Activated naive CD8-positive, alpha-beta T cell treated with anti-CD3 and anti-CD28 coated beads, Interleukin-2, amount 50 U/mL, for 24 hours (primary cell): ENCODE measurements around the gene NPHP3.

Experiments
- ATAC-seq: fragments of 150-1000 bp; cut with Tn5 transposase; one replicate; pipeline ENCODE4 v1.10.0; 2021
- DNase-seq: peaks from one replicate; pipeline ENCODE4 v3.0.0; 2021
- H3K27ac Mint-ChIP-seq: one replicate; pipeline ENCODE4 v1.8.0; 2021; ENCODE audit warnings: mild to moderate bottlenecking, mixed read lengths
- H3K27me3 Mint-ChIP-seq: one replicate; pipeline ENCODE4 v1.8.0; 2021; ENCODE audit warnings: mixed read lengths
- H3K36me3 Mint-ChIP-seq: one replicate; pipeline ENCODE4 v1.8.0; 2021; ENCODE audit warnings: low read depth, mixed read lengths
- H3K4me1 Mint-ChIP-seq: one replicate; pipeline ENCODE4 v1.8.0; 2021; ENCODE audit warnings: mixed read lengths
- H3K4me3 Mint-ChIP-seq: one replicate; pipeline ENCODE4 v1.8.0; 2021; ENCODE audit warnings: mild to moderate bottlenecking, moderate library complexity, mixed read lengths
- H3K9me3 Mint-ChIP-seq: one replicate; pipeline ENCODE4 v1.8.0; 2021; ENCODE audit warnings: mixed read lengths

Gene NPHP3

DNA sequence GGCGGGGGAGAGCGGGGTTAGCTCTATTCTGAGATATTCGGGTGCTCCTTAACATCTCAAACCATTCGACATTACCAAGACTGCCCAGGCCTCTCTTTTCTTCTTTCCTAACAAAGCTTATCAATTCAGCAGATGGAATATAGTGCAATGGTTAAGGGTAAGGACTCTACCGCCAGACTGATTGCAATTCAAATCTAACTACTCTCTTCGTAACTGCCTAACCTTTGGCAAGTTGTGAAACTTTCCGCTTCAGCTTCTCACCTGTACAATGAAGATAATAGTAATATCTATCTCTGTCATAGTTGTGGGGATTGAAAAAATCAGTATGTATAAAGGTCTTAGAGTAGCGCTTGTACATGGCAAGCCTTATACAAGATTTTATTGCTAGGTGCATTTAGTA, 61.1 kb downstream of the NPHP3 start:
- Mint-ChIP-seq H3K36me3 (peaks cover 19% of the 10 kb centered on the region), H3K9me3 (no peaks in the 10 kb centered on the region), H3K4me3 (peak overlapping the region; percentile 97), H3K27me3 (no peaks in the 10 kb centered on the region), H3K4me1 (peaks cover 67% of the 10 kb centered on the region), H3K27ac (peak overlapping the region; percentile 97)
- DNase-seq: no peak
- no peak for ATAC-seq

DNA sequence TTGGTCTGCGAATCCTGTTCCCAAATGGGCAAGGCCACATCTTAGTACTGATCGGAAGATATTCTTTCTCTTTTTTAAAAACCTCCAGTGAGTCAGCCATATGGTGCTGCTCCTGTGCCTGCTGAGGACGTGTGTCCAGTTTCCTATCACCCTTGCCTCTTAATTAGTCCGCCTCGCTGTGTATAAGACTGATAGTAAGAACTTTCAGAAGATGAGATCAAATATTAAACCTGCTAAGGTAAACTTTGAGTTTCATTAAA, 61.5 kb downstream of the NPHP3 start:
- peak overlapping the region; percentile 97 for H3K27ac Mint-ChIP-seq
- DNase-seq: no peak
- ATAC-seq: peak; percentile 8
- H3K4me3 Mint-ChIP-seq: peak overlapping the region; percentile 97
- no peaks in the 10 kb centered on the region for H3K27me3 Mint-ChIP-seq
- H3K9me3 Mint-ChIP-seq: no peaks in the 10 kb centered on the region
- peaks cover 69% of the 10 kb centered on the region for H3K4me1 Mint-ChIP-seq
- peaks cover 19% of the 10 kb centered on the region for H3K36me3 Mint-ChIP-seq

DNA sequence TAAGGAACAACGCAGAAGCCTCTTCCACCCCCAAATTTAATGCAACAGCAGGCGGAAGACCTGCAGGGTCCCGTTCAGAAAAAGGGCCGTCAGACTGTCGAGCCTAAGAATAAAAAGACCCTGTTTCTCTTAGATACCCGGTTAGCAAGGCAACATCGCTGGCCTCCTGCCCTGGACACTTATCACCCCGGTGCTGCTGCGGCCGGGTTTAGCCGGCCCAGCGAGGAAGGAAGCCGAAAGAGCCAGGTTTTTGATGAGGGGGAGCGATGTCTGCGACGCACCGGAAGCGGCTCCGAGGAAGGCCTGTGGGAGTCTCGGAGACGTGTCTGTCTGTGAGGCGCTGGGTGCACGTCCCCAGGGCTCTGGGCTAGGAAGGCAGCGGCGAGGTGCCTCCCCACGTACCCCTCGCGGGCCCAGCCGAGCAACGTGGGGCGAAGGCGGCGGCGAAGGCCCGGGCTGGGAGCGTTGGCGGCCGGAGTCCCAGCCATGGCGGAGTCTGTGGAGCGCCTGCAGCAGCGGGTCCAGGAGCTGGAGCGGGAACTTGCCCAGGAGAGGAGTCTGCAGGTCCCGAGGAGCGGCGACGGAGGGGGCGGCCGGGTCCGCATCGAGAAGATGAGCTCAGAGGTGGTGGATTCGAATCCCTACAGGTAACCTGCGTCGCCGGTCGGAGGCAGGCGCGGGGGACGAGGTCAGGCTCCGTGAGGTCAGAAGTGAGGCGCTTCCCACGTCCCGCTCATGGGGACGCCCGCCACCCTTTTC, 62.0 kb downstream of the NPHP3 start, which contains the start of gene UBA5:
TSS of gene UBA5 (plus strand) at position 278 of the 759 bp plus-strand sequence. CDS start at position 487, 209 bp downstream.
- Mint-ChIP-seq H3K9me3 (no peaks in the 10 kb centered on the region), H3K27ac (peak within 1 kb of the TSS; percentile 97), H3K27me3 (no peaks in the 10 kb centered on the region), H3K4me3 (peak within 1 kb of the TSS; percentile 97), H3K4me1 (peaks cover 72% of the 10 kb centered on the region), H3K36me3 (peaks cover 19% of the 10 kb centered on the region)
- DNase-seq: peak; percentile 75
- peak; percentile 91 for ATAC-seq

DNA sequence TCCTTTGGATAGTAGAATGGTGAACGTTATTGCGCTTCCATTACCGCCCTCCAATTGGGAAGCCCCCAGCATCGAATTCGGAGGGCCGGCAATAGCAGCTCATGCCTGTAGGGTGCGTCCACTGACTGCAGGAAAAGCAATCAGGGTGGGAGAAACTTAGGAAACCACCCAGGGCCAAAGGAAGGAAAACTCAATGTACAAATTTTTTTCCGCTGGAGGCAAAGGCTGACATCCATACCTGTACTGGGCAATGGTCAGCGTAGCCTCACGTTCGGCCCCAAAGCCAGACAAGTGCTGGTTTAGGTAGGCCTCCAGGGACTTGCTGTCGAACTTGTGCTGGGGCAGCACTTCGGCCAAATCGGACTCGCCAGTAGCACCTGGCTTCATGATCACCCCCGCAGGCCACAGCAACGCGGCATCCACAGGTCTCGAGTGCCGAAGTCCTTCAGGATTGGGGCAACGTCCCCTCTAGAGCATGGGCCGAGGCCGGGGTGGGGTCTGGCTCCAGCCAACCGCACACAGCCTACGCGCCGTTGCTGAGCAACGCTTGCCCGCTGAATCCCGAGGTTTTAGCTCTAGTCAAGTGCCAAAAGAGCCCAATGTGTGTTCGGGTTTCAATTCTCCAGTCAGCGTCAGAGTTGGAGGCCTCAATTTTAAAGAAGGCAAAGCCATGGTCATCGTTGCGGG, 62.7 kb downstream of the NPHP3 start, which contains the start of gene ACAD11:
TSS of gene ACAD11 (minus strand) at position 445 of the 687 bp plus-strand sequence. CDS start at position 387, 58 bp downstream.
- no peaks in the 10 kb centered on the region for H3K9me3 Mint-ChIP-seq
- H3K27ac Mint-ChIP-seq: peak within 1 kb of the TSS; percentile 97
- no peaks in the 10 kb centered on the region for H3K27me3 Mint-ChIP-seq
- peak within 1 kb of the TSS; percentile 97 for H3K4me3 Mint-ChIP-seq
- peaks cover 70% of the 10 kb centered on the region for H3K4me1 Mint-ChIP-seq
- DNase-seq (peak; percentile 58), ATAC-seq (peak; percentile 52)
- H3K36me3 Mint-ChIP-seq: peaks cover 19% of the 10 kb centered on the region

DNA sequence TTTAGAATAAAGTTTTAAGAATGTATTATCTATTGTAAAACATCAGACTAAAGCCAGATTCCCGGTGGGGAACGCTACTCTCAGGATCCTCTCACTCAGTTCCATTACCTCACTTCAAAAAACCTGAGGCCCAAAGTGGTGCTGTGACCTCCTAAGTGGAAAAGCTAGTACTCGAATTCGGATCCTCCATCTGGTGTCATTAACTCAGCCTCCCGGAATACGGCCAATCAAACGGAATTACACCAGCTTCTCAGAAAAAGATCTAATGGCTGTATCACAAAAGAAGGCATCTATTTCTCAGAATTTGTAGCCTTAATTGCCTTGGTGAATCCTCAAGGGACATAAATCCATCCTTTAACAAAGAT, 63.2 kb downstream of the NPHP3 start:
- no peak for DNase-seq
- peaks cover 66% of the 10 kb centered on the region for H3K4me1 Mint-ChIP-seq

DNA sequence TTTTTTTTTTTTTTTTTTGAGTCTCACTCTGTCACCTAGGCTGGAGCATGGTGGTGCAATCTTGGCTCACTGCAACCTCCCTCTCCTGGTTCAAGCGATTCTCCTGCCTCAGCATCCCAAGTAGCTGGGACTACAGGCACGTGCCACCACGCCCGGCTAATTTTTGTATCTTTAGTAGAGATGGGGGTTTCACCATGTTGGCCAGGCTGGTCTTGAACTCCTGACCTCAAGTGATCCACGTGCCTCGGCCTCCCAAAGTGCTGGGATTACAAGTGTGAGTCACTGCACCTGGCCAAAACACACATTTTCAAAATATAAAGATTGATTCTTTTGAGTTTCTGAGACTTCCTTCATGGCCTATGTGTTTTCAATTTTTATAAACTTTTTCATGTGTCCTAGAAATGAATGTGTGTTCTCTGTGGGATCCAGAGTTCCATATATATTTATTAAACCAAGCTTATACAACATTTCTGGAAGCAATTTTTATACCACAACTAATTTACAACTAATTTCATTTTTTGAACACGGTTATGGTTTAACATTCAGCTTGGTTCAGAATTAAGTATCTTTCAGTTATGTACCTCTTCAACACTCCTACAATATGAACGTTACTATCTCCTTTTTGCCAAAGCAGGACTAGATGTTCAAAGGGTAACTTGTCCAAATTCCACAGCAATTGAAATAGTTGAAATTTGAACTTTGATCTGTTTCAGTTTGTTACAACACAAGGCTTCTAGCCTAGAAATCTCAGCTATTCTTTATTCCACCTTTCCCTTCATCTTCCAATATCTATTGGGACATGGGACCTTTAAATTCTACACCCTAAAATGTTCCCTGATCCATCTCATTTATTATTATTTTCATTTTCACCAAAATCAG, 64.1 kb downstream of the NPHP3 start:
- Mint-ChIP-seq H3K9me3 (no peaks in the 10 kb centered on the region), H3K27ac (no peak overlapping the region), H3K4me1 (peaks cover 57% of the 10 kb centered on the region), H3K36me3 (peaks cover 16% of the 10 kb centered on the region), H3K4me3 (peak overlapping the region; percentile 97), H3K27me3 (no peaks in the 10 kb centered on the region)
- no peak for ATAC-seq
- no peak for DNase-seq

More for the DNA sequence above, 63.2 kb downstream of the NPHP3 start:
- peak overlapping the region; percentile 97 for H3K27ac Mint-ChIP-seq
- ATAC-seq: no peak
- no peaks in the 10 kb centered on the region for H3K27me3 Mint-ChIP-seq
- no peaks in the 10 kb centered on the region for H3K9me3 Mint-ChIP-seq
- H3K36me3 Mint-ChIP-seq: peaks cover 19% of the 10 kb centered on the region
- peak overlapping the region; percentile 97 for H3K4me3 Mint-ChIP-seq

DNA sequence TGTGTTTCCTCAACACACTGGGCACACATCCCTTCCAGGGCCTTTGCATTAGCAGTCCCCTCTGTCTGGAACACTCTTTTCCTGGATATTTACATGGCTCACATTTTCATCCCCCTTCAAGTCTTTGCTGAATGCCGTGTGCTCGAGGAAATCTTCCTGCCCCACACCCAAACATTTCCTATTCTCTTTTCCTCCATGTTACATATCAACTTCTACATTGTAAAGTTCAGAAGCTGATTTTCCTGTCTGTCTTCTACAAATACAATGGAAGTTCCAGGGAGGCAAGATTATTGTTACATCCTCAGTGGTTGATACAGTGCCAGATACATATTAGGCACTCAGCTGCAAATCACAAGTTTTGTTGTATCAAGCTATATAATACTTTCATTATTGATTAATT, 66.7 kb downstream of the NPHP3 start:
- Mint-ChIP-seq H3K27me3 (no peaks in the 10 kb centered on the region), H3K9me3 (no peaks in the 10 kb centered on the region), H3K36me3 (peaks cover 2% of the 10 kb centered on the region), H3K4me1 (peaks cover 35% of the 10 kb centered on the region), H3K27ac (no peak overlapping the region), H3K4me3 (no peak overlapping the region)
- no peak for DNase-seq
- ATAC-seq: no peak

DNA sequence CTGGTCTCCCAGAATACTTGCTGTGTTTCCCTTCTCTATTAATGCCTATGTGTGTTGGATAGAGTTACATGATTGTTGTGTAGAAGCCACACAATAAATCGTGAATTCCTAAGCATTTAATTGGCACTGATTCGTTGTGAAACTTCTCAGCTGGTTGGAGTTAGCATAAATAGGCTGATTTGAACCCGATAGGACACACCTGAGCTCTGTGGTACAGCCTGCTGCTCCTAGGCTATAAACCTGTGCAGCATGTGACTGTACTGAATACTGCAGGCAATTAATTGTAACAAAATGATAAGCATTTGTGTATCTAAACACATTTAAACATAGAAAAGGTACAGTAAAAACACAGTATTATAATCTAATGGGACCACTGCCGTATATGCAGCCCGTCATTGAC, 67.5 kb downstream of the NPHP3 start:
- H3K4me3 Mint-ChIP-seq: no peak overlapping the region
- no peak overlapping the region for H3K27ac Mint-ChIP-seq
- H3K4me1 Mint-ChIP-seq: peaks cover 35% of the 10 kb centered on the region
- H3K36me3 Mint-ChIP-seq: no peaks in the 10 kb centered on the region
- ATAC-seq: no peak
- H3K9me3 Mint-ChIP-seq: no peaks in the 10 kb centered on the region
- no peaks in the 10 kb centered on the region for H3K27me3 Mint-ChIP-seq
- no peak for DNase-seq

DNA sequence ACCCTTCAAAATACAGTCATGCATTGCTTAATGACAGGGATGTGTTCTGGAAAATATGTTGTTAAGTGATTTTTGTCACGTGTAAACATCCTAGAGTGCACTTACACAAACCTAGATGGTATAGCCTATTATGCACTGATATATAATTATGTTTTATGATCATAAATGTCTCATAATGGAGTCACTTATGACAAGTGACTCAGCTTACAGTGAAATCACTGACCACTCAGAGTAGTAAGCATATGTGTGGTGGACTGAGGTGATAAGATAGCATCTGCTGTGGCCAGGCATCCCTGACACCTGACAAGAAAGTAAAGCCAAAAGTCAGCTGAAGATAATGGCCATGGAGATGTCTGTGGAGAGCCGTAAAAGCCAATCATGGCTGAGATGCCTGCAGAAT, 68.0 kb downstream of the NPHP3 start:
- ATAC-seq (no peak), DNase-seq (no peak)
- H3K4me3 Mint-ChIP-seq: no peak overlapping the region
- H3K27ac Mint-ChIP-seq: no peak overlapping the region
- no peaks in the 10 kb centered on the region for H3K36me3 Mint-ChIP-seq
- H3K9me3 Mint-ChIP-seq: no peaks in the 10 kb centered on the region
- H3K27me3 Mint-ChIP-seq: no peaks in the 10 kb centered on the region
- peaks cover 34% of the 10 kb centered on the region for H3K4me1 Mint-ChIP-seq

DNA sequence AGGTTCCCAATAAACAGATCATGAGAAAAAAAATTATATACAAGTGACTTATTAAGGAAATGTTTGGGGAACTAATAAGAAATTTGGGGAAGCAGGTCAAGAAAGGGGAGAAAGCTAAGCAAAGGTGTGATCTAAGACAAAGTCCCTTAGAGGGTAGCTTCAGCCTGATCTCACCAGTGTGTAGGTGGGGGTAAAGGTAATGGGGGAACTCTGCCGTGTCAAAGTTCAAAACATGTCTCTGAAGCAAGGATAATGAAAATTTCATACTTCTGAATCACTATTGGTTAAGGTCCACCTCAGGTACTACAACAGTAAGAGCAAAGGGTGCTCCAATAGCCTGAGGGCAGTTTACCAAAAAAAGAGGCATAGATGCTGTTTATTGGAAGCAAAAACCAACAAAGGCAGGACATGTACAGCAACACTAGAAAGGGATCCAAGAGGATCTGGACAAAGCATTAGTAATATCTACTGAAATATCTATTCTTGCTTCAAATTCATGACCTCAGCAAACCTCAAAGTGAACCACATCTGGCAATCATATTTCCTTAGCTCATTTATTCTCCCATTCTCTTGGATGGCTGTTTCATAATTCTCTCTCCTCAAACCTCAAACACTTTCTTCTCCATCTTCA, 69.5 kb downstream of the NPHP3 start:
- Mint-ChIP-seq H3K4me1 (peaks cover 21% of the 10 kb centered on the region), H3K27ac (no peak overlapping the region), H3K36me3 (no peaks in the 10 kb centered on the region), H3K4me3 (no peak overlapping the region), H3K27me3 (no peaks in the 10 kb centered on the region), H3K9me3 (no peaks in the 10 kb centered on the region)
- ATAC-seq (no peak), DNase-seq (no peak)

DNA sequence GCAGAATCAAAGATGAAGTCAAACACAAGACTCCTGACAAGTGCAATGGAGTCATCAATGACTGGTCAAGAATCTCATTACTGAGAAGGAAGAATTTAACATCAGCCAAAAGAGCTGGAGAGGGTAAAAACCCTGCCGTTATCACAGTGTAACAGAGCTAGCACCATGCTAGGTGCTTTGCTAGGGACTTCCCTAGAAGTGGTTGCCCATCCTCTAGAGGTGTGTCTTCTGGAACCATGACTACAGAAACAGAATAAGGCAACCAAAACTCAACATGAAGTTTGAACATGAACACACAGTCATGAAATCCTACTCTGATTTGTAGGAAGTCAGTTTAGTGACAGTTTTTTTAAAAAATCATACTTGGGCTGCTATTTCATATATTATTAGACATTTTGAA, 72.1 kb downstream of the NPHP3 start:
- Mint-ChIP-seq H3K36me3 (no peaks in the 10 kb centered on the region), H3K27ac (no peak overlapping the region), H3K27me3 (no peaks in the 10 kb centered on the region), H3K4me3 (no peak overlapping the region), H3K4me1 (peaks cover 2% of the 10 kb centered on the region), H3K9me3 (no peaks in the 10 kb centered on the region)
- DNase-seq (no peak), ATAC-seq (no peak)

DNA sequence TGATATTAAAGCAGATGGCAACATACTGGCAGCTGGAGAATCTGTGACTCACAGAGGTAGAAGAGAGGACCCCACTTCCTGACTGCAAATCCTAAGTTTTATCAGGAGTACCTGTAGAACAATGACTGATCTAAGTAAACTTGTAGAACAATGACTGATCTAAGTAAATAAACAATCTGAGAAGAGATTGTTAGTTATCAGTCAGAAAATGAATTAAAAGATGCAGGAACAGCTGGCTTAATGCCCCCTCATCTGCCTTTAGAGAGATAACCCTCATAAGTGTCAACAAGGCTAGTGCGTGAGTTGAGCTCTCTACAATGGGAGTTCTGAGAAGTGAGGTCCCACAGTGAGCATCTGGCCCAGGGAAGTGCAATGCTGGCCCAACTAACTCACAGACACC, 77.2 kb downstream of the NPHP3 start:
- no peaks in the 10 kb centered on the region for H3K27me3 Mint-ChIP-seq
- DNase-seq (no peak), ATAC-seq (no peak)
- peak overlapping the region; percentile 62 for H3K27ac Mint-ChIP-seq
- peaks cover 4% of the 10 kb centered on the region for H3K36me3 Mint-ChIP-seq
- no peaks in the 10 kb centered on the region for H3K9me3 Mint-ChIP-seq
- H3K4me3 Mint-ChIP-seq: no peak overlapping the region
- peaks cover 4% of the 10 kb centered on the region for H3K4me1 Mint-ChIP-seq

DNA sequence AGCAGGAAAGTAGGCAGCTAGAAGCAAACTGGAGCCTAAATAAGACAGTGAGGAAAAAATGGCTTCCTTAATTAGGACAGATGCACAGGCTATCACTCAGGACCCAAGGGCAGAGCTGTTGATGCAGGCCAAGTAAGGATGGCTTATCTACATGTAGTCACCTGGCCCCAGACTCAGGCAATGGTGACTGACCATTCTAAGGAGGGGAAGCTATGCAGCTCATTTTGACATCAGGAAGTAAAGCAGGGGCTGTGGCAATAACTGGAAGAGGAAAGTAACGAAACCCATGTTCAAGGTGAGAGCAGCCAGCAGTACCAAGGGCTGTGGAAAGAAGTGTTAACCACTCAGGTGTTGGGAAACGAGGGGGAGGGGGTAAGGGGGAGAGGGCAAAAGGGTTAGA, 78.8 kb downstream of the NPHP3 start:
- H3K36me3 Mint-ChIP-seq: peaks cover 16% of the 10 kb centered on the region
- H3K27ac Mint-ChIP-seq: peak overlapping the region; percentile 12

DNA sequence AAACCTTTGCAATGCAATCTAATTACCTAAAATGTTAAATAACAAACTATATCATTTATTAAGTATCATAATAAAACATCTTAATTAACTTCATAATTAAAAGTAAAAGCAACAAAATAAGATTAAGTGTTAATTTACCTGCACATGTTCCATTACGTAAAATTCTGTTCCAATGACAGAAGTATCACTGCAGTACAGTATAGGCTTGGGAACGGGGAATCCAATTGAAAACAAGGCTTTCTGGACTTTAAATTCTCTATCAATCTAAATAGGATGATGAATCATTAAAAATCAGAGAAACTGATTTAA, 79.7 kb downstream of the NPHP3 start:
- no peak for DNase-seq
- ATAC-seq: no peak
- no peaks in the 10 kb centered on the region for H3K9me3 Mint-ChIP-seq
- H3K36me3 Mint-ChIP-seq: peaks cover 19% of the 10 kb centered on the region
- no peaks in the 10 kb centered on the region for H3K27me3 Mint-ChIP-seq
- H3K4me3 Mint-ChIP-seq: no peak overlapping the region
- H3K4me1 Mint-ChIP-seq: peaks cover 4% of the 10 kb centered on the region
- no peak overlapping the region for H3K27ac Mint-ChIP-seq

More for the DNA sequence above, 78.8 kb downstream of the NPHP3 start:
- Mint-ChIP-seq H3K4me1 (peaks cover 4% of the 10 kb centered on the region), H3K27me3 (no peaks in the 10 kb centered on the region), H3K9me3 (no peaks in the 10 kb centered on the region), H3K4me3 (no peak overlapping the region)
- ATAC-seq (no peak), DNase-seq (no peak)
